ENCODE measurements around the gene WDR91. TPM values are rescaled to one million over a fixed set of nuclear protein-coding genes. Genes with fewer than 3 reads are reported as not detected.
"Not testable (repeated sequence)": the region's sequence is repeated elsewhere in the genome, so short reads cannot be mapped to it uniquely, and the experiment has no call there.

The WDR91 gene
- total and polyA plus RNA-seq, 11 donors: 3.0 to 11.4 (median 5.7) TPM

- not testable (repeated sequence) for H3K27me3 ChIP-seq, DNase-seq, H3K9me3 ChIP-seq, ATAC-seq
- TF ChIP-seq, protein P1, sequence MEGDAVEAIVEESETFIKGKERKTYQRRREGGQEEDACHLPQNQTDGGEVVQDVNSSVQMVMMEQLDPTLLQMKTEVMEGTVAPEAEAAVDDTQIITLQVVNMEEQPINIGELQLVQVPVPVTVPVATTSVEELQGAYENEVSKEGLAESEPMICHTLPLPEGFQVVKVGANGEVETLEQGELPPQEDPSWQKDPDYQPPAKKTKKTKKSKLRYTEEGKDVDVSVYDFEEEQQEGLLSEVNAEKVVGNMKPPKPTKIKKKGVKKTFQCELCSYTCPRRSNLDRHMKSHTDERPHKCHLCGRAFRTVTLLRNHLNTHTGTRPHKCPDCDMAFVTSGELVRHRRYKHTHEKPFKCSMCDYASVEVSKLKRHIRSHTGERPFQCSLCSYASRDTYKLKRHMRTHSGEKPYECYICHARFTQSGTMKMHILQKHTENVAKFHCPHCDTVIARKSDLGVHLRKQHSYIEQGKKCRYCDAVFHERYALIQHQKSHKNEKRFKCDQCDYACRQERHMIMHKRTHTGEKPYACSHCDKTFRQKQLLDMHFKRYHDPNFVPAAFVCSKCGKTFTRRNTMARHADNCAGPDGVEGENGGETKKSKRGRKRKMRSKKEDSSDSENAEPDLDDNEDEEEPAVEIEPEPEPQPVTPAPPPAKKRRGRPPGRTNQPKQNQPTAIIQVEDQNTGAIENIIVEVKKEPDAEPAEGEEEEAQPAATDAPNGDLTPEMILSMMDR (IDR thresholded peaks at IDR 0.05): peak in 3 of 12 donors; percentile 2 to 13 (median 7)
- Histone ChIP-seq H3K36me3 (peaks cover 0 to 26% (median 23%) of the 10 kb centered on the region in 9 donors), H3K4me1 (peaks cover 9 to 57% (median 43%) of the 10 kb centered on the region in 12 donors), H3K27ac (peak overlapping the region; percentile 83 to 100 (median 97)), H3K4me3 (peak overlapping the region; percentile 68 to 99 (median 87))
- WGBS, 4 donors: 19 to 22% (median 21%) methylated on average over 12 of the region's 12 CpGs
- intact Hi-C loops (cut with DNase I): loop anchor here in 7 of 10 donors (1.0 to 5.0 kb wide), 9 partner anchors 22 to 484 kb away; partner anchors contain the start of genes AGBL3 (in 7 of the 7), TMEM140 (in 3 of the 7) and WDR91 (in 2 of the 7)
These were observed 40.3 kb downstream of the WDR91 start for GRCh38 chr7:135170998-135171481.

DNA sequence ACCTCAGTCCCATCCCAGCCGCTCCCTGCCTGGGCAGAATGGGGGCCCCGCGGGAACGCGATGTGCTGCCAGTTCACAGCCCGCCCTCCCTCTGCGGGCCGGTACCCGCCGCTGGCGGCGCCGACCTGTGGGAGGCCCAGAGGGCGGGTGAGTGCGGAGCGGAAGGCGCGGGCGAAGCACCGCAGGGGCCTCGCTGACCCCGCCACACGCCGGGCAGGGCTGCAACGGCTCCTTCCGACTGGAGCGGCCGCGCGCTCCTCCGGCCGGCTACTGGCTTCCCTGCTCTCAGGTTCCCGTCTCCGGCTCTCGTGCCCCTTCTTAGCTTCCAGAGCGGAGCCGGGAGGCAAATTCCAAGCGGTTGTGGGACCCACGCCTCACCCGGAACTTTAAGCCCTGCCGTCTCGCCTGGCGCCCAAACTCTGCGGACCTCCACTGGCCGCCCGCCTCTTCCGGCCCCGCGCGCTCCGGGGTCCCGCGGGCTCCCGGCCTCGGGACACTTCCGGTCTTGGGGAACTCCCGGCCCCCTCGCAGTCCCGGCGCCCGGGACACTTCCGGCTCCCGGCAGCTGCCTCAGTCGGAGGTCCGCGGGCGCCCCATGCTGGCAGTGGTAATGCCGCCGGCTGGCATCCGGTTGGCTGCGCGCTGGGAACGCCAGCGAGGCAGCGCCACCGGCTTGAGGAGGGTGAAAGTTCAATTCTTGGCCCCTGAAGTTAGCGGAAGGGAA, 40.9 kb downstream of the WDR91 start, which contains the start of gene CYREN:
Gene CYREN, minus strand, starts transcription at position 434 of the 724 bp plus-strand sequence. CDS start 1,785 bp downstream, outside the sequence.
- H3K4me1 ChIP-seq: peaks cover 9 to 63% (median 49%) of the 10 kb centered on the region in 12 donors

DNA sequence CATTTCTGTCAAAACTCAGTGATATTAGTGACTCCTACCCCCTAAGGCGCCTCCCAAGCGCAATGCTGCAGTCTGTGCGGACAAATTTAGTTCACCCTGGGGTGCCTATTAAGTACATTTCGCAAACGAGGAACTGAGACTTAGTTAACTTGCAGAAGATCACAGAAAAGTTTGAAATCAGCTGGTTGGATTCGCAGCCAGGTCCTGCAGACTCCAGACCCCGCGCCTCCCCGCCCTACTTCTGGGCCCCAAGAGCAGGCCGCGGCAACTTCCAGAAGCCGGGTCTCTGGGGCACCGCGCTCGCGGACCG, 41.4 kb downstream of the WDR91 start:
- Histone ChIP-seq H3K9me3 (no peaks in the 10 kb centered on the region), H3K27me3 (no peaks in the 10 kb centered on the region), H3K4me3 (peak overlapping the region; percentile 68 to 99 (median 87)), H3K27ac (peak overlapping the region; percentile 83 to 100 (median 97)), H3K4me1 (peaks cover 9 to 68% (median 54%) of the 10 kb centered on the region in 12 donors), H3K36me3 (peaks cover 0 to 37% (median 33%) of the 10 kb centered on the region in 9 donors)
- ATAC-seq: no peak
- WGBS, 4 donors: 2 to 7% (median 3%) methylated on average over 8 to 17 of the region's 17 CpGs
- DNase-seq: no peak
- intact Hi-C loops (cut with DNase I): loop anchor here (1.0 to 10.0 kb wide), 11 partner anchors 21 to 485 kb away; partner anchors contain the start of genes AGBL3 (in 10 of the 10), TMEM140 (in 3 of the 10) and CALD1 (in 2 of the 10)
- TF ChIP-seq, protein P1 (IDR thresholded peaks at IDR 0.05): no peak
- no peak for TF ChIP-seq POLR2A (IDR thresholded peaks at IDR 0.05)

More for the DNA sequence above, 40.9 kb downstream of the WDR91 start, which contains the start of gene CYREN:
- WGBS, 4 donors: 0 to 1% (median 0%) methylated on average over 36 to 77 of the region's 77 CpGs
- Histone ChIP-seq H3K4me3 (peak within 1 kb of the TSS; percentile 68 to 99 (median 87)), H3K36me3 (peaks cover 0 to 32% (median 29%) of the 10 kb centered on the region in 9 donors), H3K27ac (peak within 1 kb of the TSS; percentile 83 to 100 (median 97)), H3K9me3 (no peaks in the 10 kb centered on the region), H3K27me3 (no peaks in the 10 kb centered on the region)
- DNase-seq (peak; percentile 96 to 98 (median 97)), ATAC-seq (peak; percentile 89 to 97 (median 95))
- intact Hi-C loops (cut with DNase I): loop anchor here in 7 of 10 donors (1.0 to 5.0 kb wide), 8 partner anchors 22 to 483 kb away; partner anchors contain the start of genes AGBL3 (in 7 of the 7) and TMEM140 (in 3 of the 7)
- TF ChIP-seq POLR2A (IDR thresholded peaks at IDR 0.05): peak in 1 of 2 donors; percentile 67
- TF ChIP-seq, protein P1 (IDR thresholded peaks at IDR 0.05): peak; percentile 42 to 93 (median 75)

All from heart left ventricle (tissue), 16 donors.